Endometrial microvascular endothelial cells (primary cell): ENCODE data around the gene GPR160. TPM values are rescaled to one million over a fixed set of nuclear protein-coding genes. Genes with fewer than 3 reads are reported as not detected.
"Not testable (repeated sequence)": the region's sequence is repeated elsewhere in the genome, so short reads cannot be mapped to it uniquely, and the experiment has no call there.

ENCODE experiments used
- in situ Hi-C: cut with HindIII; loops from 2 replicates; pipeline ENCODE4 v1.10.0; 2017; ENCODE audit warnings: low sequenced_read_pairs, low pct_unique_long_range_greater_than_20kb; ENCODE audit errors: inconsistent ontology term
- total RNA-seq: library from RNA; depleted of rRNA; stranded (reverse); fragments of >200 nt; gene quantifications from one replicate; pipeline ENCODE4 v1.2.3, GENCODE V29; 2015; ENCODE audit errors: inconsistent ontology term

GPR160 gene
- total RNA-seq, 1 donor from 2014 or later = 2.8 TPM

DNA sequence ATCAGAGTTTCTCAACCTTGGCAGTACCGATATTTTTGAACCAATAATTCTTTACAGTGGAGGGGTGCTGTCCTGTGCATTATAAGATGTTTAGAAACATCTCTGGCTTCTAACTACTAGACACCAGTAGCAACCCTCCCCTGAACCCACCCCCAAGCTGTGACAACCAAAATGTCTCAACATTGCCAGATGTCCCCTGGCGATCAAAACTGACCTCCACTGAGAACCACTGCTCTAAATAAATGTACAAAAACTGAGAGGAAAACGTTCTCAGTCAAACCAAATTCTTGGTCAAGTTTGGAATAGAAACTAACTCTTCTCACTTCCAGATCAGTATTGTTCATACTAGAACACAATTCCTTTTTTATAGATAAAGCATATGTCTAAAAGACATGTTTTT lies 58.5 kb downstream of the GPR160 start:
- in situ Hi-C loops = no loop called here

GRCh38 chr3:170098753-170099152 lies 61.0 kb downstream of the GPR160 start:
- in situ Hi-C loops = no loop called here

- in situ Hi-C loops = no loop called here
Measured at GRCh38 chr3:170100944-170101343, 63.1 kb downstream of the GPR160 start.

DNA sequence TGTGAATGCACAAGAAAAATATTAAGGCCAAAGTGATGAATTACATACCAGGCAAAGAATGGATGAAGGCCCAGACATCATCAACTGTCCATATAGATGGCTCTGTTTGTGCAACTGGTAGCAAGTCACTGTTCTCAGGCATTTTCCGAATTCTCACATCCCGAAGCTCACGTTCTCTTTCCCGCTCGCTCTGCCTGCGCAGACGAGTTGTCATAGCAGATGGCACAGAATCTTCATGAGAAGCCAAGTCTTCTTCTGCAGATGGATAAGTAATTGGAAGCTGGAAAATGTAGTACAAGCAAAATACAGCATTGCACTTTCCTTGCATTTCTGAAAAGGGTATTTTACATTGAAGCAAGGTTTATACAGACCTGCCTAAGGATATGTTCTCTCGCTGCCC lies 64.6 kb downstream of the GPR160 start:
- in situ Hi-C loops = no loop called here

DNA sequence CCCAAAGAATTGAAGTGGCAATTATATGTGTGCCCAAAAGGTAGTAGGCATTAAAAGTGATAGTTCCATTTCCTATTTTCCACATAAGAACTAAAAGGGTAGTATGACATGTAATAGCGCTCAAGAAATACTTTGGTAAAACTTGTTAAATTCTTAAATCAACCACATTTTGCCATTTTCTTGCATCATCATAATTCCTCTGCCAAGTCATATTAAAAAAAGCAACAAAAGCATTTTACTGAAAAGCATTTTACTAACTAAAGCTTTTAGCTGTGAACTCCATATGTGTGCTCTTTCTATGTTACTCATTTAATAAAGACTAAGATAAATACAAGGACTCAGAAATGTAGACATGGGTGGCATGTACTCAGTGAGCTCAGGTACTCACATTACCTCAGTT lies 70.1 kb downstream of the GPR160 start:
- in situ Hi-C loops = no loop called here

DNA sequence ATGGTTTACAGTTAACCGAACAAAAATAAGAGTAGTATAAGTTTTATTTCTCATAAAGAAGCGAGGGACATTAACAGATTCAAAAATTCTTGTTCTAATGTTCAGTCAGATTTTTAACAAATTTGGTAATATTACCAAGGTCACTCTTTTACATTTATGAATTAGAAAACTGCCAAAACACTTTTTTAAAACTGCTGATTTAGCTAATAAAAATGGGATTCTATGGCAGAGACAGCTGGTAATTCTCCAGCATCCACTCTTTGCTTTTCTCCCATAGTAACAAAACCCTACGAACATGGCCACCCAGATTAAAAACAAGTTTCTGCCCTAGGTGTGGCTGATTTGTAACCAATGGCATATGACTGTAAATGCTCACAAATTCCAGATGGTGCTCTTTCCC lies 71.2 kb downstream of the GPR160 start:
- in situ Hi-C loops = no loop called here

GRCh38 chr3:170109579-170110293 lies 71.9 kb downstream of the GPR160 start:
- in situ Hi-C loops = no loop called here

DNA sequence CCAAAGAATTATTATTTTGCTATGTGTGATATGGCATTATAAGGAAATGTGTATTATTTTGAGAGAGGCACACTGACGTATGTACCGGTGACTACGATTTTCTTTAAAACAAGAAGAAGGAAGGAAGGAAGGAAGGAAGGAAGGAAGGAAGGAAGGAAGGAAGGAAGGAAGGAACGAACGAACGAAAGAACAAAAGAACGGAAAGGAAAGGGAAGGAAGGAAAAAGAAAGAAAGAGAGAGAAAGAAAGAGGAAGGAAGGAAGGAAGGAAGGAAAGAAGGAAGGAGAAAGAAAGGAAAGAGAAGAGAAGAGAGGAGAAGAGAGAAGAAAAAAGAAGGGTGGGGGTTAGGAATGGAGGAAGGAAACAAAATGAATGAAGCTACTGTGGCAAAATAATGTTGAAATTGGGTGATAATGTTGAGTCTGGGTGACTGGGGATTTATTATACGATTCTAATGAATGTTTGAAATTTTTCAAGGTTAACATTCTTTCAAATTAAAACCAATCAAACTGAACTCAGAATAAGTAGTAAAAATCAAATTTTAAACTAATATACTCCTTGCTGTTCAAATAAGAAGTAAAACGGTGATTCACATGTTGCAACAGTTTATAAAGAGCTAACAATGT lies 73.5 kb downstream of the GPR160 start:
- in situ Hi-C loops = no loop called here

DNA sequence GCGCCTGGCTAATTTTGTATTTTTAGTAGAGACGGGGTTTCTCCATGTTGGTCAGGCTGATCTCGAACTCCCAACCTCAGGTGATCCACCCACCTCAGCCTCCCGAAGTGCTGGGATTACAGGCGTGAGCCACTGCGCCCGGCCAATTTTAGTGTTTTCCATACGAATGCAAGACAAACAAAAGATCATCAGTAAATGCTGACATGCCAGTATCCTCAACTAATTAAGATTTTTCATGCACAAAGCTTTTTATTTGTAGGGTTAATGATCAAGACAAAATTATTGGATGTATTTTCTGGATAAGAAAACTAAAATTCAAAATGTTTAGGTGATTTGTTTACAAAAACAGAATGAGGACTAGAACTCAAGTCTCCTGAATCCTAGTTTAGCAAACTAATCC lies 76.4 kb downstream of the GPR160 start:
- in situ Hi-C loops = not testable (repeated sequence)

- in situ Hi-C loops = no loop called here
Measured at GRCh38 chr3:170117134-170117533, 79.3 kb downstream of the GPR160 start.

DNA sequence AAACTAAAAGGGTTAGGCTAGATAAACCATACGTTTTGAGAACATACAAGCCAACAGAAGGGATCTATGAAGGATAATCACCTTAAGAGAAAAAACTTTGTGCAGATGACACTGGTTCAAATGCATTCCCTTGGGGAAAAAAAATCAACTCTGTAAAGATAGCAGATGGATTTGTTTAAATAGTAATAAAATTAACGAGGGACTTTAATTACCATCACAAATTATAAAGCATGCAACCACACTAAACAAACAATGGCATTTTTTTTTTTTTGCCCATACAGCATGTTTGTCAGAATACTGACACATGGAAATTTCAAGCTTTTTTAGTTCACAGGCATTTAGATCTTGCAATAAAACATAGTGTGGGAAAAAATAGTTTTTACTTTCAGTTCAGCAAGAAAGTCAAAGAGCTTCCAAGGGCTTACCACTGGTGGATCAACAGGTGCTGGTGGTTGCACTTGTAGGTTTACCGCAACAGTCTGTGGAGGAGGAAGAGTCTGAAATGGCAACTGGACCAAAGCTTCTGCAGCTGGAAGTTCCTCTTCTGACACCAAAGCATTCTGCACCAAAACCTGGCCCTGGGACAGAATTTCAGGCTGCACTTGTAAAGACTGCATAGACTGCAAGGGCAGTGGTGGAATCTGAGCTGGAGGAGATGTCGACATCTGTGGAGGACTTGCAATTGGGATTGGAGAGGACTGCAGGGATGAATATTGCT lies 90.6 kb downstream of the GPR160 start:
- in situ Hi-C loops = no loop called here

DNA sequence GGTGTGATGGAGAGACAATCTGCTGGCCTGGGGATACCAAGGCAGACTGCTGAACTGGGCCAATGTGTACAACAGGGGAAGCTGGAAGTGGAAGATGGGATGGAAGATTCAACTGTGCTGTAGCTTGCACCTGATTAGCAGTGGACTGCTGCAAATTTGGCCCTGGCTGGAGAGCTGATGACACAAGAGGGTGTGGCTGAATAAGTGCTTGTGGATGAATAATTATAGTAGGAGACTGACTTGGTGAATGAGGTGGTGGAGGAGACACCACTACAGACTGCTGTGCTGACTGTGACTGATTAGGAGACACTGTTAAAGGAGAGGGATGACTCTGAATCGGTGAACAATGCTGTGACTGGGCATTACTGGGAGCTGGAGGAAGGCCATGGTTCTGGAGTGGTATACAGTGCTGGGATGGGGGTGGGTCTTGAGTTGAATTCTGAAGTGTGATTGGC lies 91.2 kb downstream of the GPR160 start:
- in situ Hi-C loops = no loop called here

DNA sequence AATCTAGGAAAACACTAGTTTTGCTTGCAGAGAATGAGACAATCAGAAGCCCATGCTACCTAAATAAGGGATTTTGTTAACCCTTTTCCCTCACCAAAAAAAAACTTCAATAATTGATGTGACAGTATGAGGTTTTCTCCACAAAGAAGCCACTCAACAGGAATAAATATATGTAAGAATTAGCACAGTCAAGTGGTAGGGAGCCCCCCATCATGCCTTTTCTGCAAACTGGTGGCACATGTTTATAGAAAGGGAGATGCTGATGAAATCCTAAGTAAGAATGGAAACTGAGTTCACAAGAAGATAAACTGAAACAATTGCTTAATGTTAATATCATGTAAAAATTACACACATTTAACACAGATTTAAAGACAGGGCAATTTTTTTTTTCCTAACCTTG lies 92.7 kb downstream of the GPR160 start:
- in situ Hi-C loops = no loop called here

GRCh38 chr3:170132335-170132734 lies 94.5 kb downstream of the GPR160 start:
- in situ Hi-C loops = no loop called here

Other genes with a start within 250 kb of the GPR160 start
- gene LRRIQ4, start 225.1 kb upstream of the GPR160 start, total RNA-seq = not detected
- gene LRRC34, start 225.1 kb upstream of the GPR160 start, total RNA-seq = 8.6 TPM
- not detected for gene LRRC31, start 168.1 kb upstream of the GPR160 start, total RNA-seq
- gene SAMD7, start 126.4 kb upstream of the GPR160 start, total RNA-seq = not detected
- gene SEC62, start 71.2 kb upstream of the GPR160 start, total RNA-seq = 24.9 TPM
- 18.9 TPM for gene PHC3, start 143.7 kb downstream of the GPR160 start, total RNA-seq
- 29.4 TPM for gene PRKCI, start 184.4 kb downstream of the GPR160 start, total RNA-seq